Activated naive CD8-positive, alpha-beta T cell (primary cell): ENCODE results near the gene ZC3HAV1L.
"Not testable (repeated sequence)": the region's sequence is repeated elsewhere in the genome, so short reads cannot be mapped to it uniquely, and the experiment has no call there.

Source experiments
- H3K27ac Mint-ChIP-seq: one replicate; pipeline ENCODE4 v1.8.0; 2021; ENCODE audit warnings: mixed read lengths
- H3K27me3 Mint-ChIP-seq: one replicate; pipeline ENCODE4 v1.8.0; 2021; ENCODE audit warnings: mixed read lengths
- H3K36me3 Mint-ChIP-seq: one replicate; pipeline ENCODE4 v1.8.0; 2021; ENCODE audit warnings: mixed read lengths
- H3K4me1 Mint-ChIP-seq: one replicate; pipeline ENCODE4 v1.8.0; 2021; ENCODE audit warnings: low read depth, mixed read lengths
- H3K4me3 Mint-ChIP-seq: one replicate; pipeline ENCODE4 v1.8.0; 2021; ENCODE audit warnings: mild to moderate bottlenecking, mixed read lengths
- H3K9me3 Mint-ChIP-seq: one replicate; pipeline ENCODE4 v1.8.0; 2021; ENCODE audit warnings: low read depth, mixed read lengths

The ZC3HAV1L gene

DNA sequence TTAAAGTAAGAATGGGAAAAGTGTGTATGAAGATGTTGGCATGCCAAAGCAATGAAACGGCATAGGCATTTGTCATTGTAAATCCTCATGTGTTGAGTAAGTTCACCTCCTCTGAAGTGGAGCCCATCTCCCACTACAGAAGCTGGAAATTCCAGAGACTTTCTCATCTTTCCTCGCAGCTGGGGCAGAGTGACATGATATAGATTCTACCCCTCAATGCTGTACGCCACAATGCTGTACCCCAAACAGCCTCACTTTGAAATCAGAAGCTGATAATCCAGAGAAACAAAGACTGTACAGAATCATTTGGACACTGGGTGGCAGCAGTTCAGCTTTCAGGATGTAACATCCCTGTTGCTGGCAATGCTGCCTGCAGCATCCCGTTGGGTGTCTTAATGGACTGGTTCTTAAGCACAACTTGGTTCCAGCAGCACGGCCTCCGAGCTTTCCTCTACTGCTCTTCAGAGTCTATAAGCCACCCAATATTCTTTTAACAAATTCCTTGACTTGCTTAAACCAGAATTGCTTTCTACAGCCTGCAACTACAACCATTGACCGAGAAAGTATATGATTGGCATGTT, 18.8 kb downstream of the ZC3HAV1L start:
- Mint-ChIP-seq H3K4me1 (no peaks in the 10 kb centered on the region), H3K4me3 (no peak overlapping the region), H3K27me3 (peaks cover 3% of the 10 kb centered on the region), H3K36me3 (no peaks in the 10 kb centered on the region), H3K9me3 (no peaks in the 10 kb centered on the region), H3K27ac (no peak overlapping the region)

DNA sequence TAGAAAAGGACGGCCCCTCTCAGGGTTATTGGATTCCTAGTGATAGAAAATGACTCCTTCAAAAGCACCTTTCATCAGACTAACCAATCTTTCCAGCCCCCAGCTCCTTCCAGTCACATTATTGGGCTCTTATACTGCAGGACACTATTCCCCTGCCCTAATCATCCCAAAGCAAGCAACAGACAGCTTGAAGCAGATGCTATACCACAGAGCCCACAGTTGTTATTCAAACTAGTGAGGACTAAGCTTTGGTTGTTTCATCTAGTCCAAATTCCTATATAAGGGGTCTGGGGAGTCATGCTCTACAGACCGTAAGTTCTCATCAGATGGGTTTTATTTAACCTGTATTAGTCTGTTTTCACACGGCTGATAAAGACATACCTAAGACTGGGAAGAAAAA, 24.5 kb downstream of the ZC3HAV1L start:
- Mint-ChIP-seq H3K36me3 (no peaks in the 10 kb centered on the region), H3K27ac (no peak overlapping the region), H3K4me1 (no peaks in the 10 kb centered on the region), H3K9me3 (no peaks in the 10 kb centered on the region), H3K27me3 (peaks cover 3% of the 10 kb centered on the region), H3K4me3 (no peak overlapping the region)

DNA sequence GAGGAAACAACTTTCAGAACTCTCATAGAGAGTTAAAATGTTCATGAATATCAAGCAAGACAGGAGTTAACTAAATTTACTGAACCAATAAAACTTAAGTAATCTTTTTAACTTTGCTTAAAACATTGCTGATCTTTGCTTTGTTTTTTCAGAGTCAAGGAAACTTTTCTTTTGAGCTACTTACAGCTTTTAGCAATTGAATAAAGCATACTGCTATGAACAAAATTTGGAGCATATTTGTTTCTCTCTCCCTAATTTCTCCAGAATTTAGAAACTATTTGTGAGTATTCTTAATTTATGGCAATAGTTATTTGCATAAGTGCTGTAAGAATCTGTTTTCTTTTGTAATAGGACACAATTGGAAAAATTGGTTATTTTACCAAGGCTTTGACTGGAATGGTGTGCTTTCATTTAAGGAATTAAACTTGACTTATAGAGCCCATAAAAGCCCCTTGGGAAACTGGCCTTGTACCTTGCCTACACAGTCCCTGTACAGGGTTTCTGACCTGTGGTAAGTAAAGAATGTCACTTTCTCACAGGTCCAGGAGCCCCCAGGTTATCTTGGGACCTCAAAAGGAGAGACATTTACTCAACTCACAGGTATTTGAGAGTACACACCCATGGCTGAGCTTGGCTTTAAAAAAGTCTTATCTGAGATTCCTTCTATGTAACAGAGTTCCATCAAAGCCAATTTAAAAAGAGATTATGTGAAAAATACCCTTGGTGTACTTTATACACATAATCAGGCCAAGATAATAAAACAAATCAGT, 31.3 kb downstream of the ZC3HAV1L start:
- Mint-ChIP-seq H3K27ac (no peak overlapping the region), H3K27me3 (no peaks in the 10 kb centered on the region), H3K9me3 (peaks cover 17% of the 10 kb centered on the region), H3K4me1 (peaks cover 4% of the 10 kb centered on the region), H3K36me3 (no peaks in the 10 kb centered on the region), H3K4me3 (no peak overlapping the region)

DNA sequence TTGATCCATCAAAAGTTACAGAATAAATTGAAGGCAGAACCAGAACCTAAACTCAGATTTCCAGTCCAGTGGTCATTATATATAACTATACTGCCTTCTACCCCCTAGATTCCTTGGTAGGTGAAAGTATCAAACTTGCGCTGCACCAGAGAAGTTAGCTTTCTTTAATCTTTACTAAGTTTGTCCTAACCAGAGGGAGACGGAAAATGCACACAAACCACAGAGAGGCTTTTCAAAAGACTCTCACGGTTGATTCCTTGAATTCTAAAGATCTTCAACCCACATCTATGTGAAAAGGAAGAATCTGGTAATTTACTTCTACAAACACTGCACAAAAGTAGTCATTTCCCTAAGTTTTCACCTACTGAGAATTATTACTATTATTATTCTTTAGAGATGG, 36.4 kb downstream of the ZC3HAV1L start:
- Mint-ChIP-seq H3K27me3 (no peaks in the 10 kb centered on the region), H3K36me3 (no peaks in the 10 kb centered on the region), H3K4me1 (peaks cover 8% of the 10 kb centered on the region), H3K4me3 (no peak overlapping the region), H3K9me3 (peaks cover 12% of the 10 kb centered on the region), H3K27ac (no peak overlapping the region)

DNA sequence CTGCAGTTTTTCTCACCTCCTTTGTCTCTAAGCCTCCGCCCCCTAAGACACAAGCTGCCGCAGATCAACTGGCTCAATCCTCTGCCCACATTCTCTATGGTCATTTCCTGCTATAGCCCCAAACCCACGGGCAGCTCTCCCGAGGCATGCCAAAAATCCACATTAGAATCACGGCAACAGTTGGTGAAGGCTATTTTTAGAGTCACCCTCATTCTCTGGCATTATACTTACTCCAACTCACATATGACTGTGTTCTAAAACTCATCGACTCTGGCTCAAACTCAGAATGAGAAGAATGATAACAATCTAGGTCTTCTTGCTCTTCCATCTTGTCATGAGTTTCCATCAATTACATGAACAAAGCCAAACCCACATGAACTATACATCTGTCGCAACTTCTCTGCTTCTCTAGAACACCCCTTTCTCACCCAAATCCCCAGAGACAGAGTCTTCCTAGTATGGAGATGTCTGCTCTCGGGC, 43.8 kb downstream of the ZC3HAV1L start:
- H3K27ac Mint-ChIP-seq, result no peak overlapping the region
- H3K27me3 Mint-ChIP-seq, result no peaks in the 10 kb centered on the region
- no peaks in the 10 kb centered on the region for H3K9me3 Mint-ChIP-seq
- H3K4me1 Mint-ChIP-seq, result no peaks in the 10 kb centered on the region
- H3K36me3 Mint-ChIP-seq, result peaks cover 4% of the 10 kb centered on the region
- no peak overlapping the region for H3K4me3 Mint-ChIP-seq

DNA sequence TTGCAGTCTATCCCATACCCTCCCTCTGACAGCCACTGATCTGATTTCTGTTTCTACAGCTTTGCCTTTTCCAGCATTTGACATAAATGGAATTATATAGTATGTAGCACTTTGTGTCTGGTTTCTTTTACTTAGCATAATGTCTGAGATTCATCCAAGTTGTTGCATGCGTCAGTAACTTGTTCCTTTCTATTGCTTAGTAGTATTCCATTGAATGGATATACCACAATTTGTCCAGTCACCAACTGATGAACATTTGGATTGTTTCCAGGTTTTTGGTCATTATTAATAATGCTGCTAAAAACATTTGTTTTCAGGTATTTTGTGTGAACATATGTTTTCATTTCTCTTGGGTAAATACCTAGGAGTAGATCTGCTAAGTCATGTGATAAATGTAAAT, 48.2 kb downstream of the ZC3HAV1L start:
- Mint-ChIP-seq H3K9me3 (no peaks in the 10 kb centered on the region), H3K4me3 (no peak overlapping the region), H3K27me3 (no peaks in the 10 kb centered on the region), H3K4me1 (no peaks in the 10 kb centered on the region), H3K36me3 (peaks cover 4% of the 10 kb centered on the region), H3K27ac (no peak overlapping the region)

DNA sequence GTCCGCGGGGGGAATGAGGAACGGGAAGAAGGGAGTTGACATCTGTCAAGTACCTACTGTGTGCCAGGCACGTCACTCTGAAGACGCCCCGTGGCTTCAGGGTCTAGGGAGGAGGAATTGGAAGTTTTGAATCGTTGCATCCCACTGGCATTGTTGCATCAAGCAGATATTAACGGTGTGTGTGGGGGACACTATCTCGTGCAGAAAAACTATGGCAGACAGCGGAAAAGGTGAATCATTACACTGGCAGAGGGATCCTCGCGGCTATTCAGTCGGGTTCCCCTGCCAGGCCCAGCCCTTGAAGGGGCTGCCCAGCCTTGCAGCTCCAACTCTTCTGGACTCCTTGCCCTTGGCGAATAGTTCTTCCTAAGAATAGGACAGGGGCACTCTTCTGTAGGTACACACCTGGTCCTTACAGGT, 53.6 kb downstream of the ZC3HAV1L start:
- Mint-ChIP-seq H3K4me1 (peaks cover 13% of the 10 kb centered on the region), H3K27ac (peak overlapping the region; percentile 47), H3K36me3 (no peaks in the 10 kb centered on the region), H3K27me3 (peaks cover 23% of the 10 kb centered on the region), H3K9me3 (no peaks in the 10 kb centered on the region), H3K4me3 (peak overlapping the region; percentile 78)

DNA sequence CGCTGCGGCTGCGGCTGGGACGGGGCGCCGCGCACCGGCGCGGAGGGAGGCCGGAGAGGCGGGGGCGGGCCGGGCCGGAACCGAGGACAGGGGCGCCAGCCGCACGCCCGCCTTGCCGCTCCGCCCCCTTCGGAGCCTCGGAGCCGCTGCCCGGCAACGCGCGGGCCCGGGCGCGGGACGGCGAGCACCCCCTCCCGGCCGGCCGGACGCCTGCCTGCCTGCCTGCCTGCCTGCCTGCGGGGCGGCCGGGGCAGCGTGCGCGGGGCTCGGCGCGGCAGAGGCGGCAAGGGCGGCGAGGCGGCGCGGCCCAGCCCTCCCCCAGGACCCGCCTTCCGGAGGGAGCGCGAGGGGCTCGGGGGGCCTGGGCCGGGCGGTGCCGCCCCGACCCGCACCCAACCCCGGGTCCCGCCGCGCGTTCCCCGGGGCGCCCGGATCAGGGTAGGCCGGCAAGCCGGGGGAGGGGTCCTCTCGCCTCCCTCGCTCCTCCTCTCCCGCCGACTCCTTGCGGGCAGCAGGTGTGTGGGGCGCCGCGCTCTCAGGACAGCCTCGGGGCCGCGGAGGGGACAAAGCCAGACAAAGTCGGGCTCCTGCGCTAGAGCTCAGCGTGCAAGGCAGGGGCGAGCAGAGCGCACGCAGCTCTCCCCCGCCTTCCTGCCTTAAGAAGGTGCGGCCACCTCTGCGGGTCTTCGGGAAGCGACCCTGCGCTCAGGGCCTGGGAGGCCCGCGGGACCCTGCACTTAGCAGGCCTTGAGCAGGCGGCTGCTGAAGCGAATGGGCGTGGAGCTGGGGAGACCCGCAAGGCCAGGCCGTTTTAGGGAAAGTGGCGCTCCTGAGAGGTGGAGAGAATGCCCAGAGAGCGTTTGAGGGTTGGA, 54.3 kb downstream of the ZC3HAV1L start, which contains the start of gene KIAA1549:
TSS of gene KIAA1549 (minus strand) at position 58 of the 872 bp plus-strand sequence. CDS start 120 bp downstream, outside the sequence.
- peaks cover 23% of the 10 kb centered on the region for H3K27me3 Mint-ChIP-seq
- H3K36me3 Mint-ChIP-seq, result no peaks in the 10 kb centered on the region
- peaks cover 13% of the 10 kb centered on the region for H3K4me1 Mint-ChIP-seq
- no peaks in the 10 kb centered on the region for H3K9me3 Mint-ChIP-seq
- H3K4me3 Mint-ChIP-seq, result peak within 1 kb of the TSS; percentile 89
- peak within 1 kb of the TSS; percentile 47 for H3K27ac Mint-ChIP-seq

DNA sequence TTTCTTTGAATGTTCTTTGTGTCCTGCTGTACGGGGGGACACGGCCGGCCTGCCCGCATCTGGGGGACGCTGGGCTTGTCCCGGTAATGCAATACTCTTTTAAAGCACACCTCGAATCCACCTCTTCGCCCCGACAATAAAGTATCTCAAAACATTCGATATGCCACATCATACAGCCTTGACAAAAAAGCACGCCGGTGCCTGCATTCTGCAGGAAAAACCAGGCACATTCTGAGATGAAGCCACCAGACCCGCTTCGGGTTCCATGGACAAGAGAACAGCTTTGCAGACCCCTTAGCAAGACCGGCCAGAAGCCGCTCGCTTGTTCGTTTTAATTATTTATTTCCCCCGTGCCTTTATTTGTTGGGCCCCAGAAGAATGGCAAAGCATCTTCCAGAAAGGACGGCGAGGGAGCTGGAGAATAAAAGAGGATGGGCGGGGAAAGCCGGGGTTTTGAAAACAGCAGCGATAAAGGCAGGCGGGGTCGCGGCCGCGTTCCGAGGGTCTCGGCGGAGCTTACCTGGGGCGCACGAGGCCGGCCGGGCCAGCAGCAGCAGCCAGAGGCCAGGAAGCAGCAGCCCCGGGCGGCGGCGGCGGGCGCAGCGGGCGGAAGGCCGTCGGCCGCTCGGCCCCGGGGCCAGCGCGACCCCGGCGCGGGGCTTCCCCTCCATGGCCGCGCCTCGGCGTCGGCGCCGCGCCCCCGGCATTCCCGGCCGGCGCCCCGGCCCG, 55.1 kb downstream of the ZC3HAV1L start:
- peak overlapping the region; percentile 89 for H3K4me3 Mint-ChIP-seq
- H3K27me3 Mint-ChIP-seq, result peaks cover 23% of the 10 kb centered on the region
- no peaks in the 10 kb centered on the region for H3K9me3 Mint-ChIP-seq
- H3K27ac Mint-ChIP-seq, result peak overlapping the region; percentile 12
- H3K36me3 Mint-ChIP-seq, result no peaks in the 10 kb centered on the region
- H3K4me1 Mint-ChIP-seq, result peaks cover 13% of the 10 kb centered on the region

DNA sequence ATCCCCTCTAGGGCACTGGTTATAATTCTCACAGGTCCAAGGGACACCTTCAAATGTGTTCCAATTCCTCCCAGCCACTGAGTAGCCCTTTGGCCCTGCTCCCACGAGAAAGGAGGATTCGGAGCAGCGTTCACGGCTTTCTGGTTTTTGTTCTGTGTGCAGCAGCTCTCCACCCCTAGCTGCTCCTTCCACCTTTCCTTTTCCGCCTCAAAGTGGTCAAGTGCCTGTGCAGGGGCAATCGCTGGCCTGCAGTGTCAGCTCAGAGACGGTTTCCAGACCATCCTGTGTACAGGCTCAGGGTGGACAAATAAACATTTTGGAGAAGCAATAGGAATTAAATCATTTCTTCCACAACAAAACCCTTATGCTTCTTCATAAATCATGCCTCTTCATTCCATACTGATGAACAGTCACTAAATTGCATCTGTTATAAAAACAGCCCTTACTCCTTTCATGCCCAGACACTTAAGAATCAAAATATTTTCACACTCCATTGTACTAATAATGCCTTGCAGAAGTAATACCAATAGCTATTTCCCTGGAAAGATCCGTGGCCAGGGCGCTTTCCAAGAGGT, 55.8 kb downstream of the ZC3HAV1L start:
- peak overlapping the region; percentile 89 for H3K4me3 Mint-ChIP-seq
- no peaks in the 10 kb centered on the region for H3K9me3 Mint-ChIP-seq
- H3K27ac Mint-ChIP-seq, result peak overlapping the region; percentile 12
- H3K36me3 Mint-ChIP-seq, result no peaks in the 10 kb centered on the region
- H3K27me3 Mint-ChIP-seq, result peaks cover 23% of the 10 kb centered on the region
- H3K4me1 Mint-ChIP-seq, result peaks cover 13% of the 10 kb centered on the region

DNA sequence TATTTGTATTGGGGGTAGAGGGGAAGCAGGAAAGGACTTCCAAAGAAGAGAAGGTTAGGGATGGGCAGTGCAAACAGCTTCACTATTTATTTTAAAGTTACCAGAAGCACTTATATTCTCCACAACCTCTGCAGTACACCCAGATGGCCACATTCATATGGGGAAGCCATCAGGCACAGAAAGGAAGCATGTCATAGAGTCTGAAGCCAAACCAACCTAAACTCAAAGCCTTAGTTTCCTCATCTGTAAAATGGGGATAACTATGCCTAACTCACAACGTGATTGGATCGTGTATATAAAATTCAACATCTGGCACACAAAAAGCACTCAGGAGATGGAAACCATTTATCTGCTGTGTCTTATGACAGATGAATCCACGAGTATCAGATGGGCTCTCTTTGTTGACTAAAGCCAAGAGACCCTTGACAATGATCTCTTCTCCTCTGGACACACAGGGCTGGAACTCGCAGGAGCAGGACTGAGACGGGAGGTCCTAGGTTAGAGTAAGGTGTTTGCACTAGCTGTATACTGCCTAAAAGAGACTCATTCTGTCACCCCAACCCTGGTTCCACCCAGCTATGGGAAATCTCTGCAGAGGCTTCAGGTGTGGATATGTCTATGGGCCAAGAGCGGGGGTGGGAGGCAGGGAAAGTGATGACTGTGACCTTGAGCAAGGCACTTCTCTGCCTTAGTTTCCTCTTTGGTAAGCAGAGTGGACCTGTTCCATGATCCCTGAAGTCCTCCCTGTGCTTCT, 56.4 kb downstream of the ZC3HAV1L start:
- H3K9me3 Mint-ChIP-seq, result no peaks in the 10 kb centered on the region
- peaks cover 23% of the 10 kb centered on the region for H3K27me3 Mint-ChIP-seq
- H3K36me3 Mint-ChIP-seq, result no peaks in the 10 kb centered on the region
- H3K27ac Mint-ChIP-seq, result no peak overlapping the region
- peaks cover 13% of the 10 kb centered on the region for H3K4me1 Mint-ChIP-seq
- H3K4me3 Mint-ChIP-seq, result peak overlapping the region; percentile 70

DNA sequence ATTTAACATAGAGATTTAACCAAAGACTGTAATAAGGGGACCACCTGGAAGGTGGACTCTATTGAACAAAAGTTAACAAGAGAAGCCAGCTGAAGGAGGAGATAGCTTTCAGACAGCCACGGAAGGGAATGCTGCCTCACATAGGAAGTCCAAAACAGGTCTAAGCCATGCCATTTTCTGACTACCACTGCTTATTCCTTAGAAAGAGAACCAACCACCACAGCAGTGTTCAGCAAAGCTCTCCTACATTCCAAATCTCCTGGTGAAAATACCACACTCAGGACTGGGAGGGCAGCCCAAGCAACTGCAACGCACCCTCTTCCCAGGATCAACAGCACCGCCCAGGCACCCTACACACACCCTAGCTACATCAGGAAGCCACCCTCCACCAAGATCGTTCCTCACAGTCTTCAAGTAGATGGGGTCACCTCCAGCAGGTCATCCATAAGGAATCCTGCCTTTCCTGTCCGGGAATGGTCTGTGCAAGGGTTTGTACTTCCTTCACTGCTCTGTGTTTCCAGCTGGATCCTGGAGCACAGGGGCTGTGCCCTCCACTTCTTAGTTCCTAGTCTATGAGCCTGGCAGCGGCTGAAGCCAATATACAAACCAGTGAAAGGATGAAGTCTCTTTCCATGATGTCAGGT, 57.2 kb downstream of the ZC3HAV1L start:
- peaks cover 23% of the 10 kb centered on the region for H3K27me3 Mint-ChIP-seq
- no peaks in the 10 kb centered on the region for H3K9me3 Mint-ChIP-seq
- no peak overlapping the region for H3K27ac Mint-ChIP-seq
- peak overlapping the region; percentile 70 for H3K4me3 Mint-ChIP-seq
- H3K4me1 Mint-ChIP-seq, result peaks cover 13% of the 10 kb centered on the region
- H3K36me3 Mint-ChIP-seq, result no peaks in the 10 kb centered on the region

DNA sequence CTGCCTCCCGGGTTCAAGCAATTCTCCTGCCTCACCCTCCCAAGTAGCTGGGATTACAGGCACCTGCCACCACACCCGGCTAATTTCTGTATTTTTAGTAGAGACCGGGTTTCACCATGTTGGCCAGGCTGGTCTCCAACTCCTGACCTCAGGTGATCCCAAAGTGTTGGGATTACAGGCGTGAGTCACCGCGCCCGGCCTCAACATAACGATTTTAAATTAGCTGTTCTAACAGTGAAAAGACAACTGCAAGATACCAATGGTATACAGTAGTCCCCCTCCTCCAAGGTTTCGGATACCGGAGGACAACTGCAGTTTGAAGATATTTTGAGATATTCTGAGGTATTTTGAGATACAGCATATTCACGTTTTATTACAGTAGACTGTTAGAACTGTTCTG, 59.7 kb downstream of the ZC3HAV1L start:
- H3K27me3 Mint-ChIP-seq, result peaks cover 20% of the 10 kb centered on the region
- H3K4me3 Mint-ChIP-seq, H3K9me3 Mint-ChIP-seq, H3K36me3 Mint-ChIP-seq, H3K4me1 Mint-ChIP-seq, H3K27ac Mint-ChIP-seq: not testable (repeated sequence)
